ENCODE measurements around the gene TSPAN19.
"Not testable (repeated sequence)": the region's sequence is repeated elsewhere in the genome, so short reads cannot be mapped to it uniquely, and the experiment has no call there.

TSPAN19 gene

DNA sequence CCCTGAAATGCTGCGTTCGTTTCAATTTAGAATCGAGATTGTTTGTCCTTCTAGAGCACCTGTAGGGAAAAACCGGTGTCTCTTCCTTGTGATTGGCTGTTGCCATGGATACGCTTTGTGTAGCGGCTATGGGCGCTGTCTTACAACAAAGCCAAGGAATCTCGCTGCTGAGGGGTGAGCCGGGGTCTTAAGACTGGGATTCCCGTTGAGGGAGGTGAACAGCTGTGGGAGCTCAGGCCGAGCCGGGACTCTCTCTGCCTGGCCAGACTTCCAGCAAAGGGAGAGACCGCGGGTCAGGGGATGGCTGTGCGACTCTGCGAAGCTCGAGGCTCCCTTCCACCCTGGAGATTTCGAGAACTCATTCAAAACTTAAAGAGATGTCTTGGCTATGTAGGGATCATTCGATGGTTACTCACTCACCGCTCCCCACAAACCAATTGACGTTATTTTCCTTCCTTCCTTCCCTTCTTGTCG lies at the start of gene TSPAN19, which contains the start of gene LRRIQ1:
Gene TSPAN19 (minus strand): TSS at position 44 of the 474 bp plus-strand sequence. CDS start 6,331 bp downstream, outside the sequence.
Gene LRRIQ1 (plus strand): TSS at position 118 of the 474 bp plus-strand sequence. CDS start 1,826 bp downstream, outside the sequence.
- DNase-seq (ENCODE audit: low read depth in 2 of 2, low spot score in 1 of 2) = no peak

DNA sequence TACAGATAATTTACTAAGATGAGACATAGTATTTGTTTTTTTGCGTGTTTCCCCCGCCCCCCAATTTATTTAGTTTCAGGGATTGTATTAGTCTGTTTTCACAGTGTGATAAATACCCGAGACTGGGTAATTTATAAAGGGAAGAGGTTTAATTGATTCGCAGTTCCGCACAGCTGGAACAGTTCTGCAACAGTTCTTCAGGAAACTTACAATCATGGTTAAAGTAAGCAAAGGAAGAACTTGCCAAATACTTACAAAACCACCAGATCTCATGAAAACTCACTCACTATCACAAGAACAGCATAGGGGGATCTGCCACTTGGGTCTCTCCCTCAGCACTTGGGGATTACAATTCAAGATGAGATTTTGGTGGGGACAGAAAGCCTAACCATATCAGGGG lies 49.0 kb upstream of the TSPAN19 start:
- no peak for DNase-seq (ENCODE audit: low read depth in 2 of 2, low spot score in 1 of 2)

DNA sequence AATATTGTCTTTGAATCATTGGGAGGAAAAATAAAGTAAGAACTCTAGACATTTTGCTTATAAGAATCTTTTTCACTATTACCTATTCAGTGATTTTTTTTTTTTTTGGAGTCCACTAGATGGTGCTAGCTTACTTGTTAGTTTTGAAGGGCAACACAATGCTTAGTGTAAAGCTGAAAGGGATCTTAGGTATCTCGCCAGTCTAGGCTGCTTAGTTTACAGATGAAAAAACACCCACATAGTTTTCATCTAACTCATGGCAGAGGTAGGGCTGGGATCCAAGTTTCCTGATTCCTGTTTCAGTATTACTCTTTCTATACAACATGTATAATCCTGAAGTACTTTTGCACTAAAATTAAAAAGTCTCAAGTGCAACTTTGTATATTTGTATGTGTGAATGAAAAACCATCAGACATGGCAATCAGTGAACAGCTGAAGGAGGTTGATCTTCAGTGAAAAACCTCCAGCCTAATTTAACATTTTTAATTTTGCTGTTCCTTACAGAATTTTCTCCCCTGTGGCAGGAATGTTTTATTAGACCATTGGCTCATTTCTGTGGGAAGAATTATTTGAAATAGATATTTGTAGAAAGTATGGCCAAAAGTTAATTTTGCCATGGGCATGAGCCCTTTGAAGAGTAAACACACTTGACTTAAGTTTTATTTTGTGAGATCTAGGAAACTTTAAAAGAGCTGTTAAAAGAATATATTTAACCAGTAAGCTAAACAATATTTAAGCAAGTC lies 40.8 kb upstream of the TSPAN19 start:
- DNase-seq (ENCODE audit: low read depth in 2 of 2, low spot score in 1 of 2) = no peak

DNA sequence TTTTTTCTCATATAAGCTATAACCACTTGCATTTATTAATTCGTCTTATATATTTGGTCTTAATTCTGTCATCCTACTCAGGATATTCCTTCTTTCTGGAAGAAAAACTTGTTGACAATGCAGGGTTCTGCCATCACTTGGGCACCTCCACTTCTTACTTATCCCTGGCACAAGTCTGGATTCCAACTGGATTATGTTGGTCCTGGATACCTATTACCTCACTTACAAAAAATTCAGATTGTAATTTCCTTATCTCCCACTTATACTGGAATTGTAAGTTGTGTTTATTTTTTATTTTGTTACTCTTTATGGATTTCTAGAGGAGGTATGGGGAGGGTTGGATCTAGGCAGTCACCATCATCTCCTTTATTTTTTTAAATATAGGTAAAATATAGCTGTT lies 36.7 kb upstream of the TSPAN19 start:
- DNase-seq (ENCODE audit: low read depth in 2 of 2, low spot score in 1 of 2) = no peak

DNA sequence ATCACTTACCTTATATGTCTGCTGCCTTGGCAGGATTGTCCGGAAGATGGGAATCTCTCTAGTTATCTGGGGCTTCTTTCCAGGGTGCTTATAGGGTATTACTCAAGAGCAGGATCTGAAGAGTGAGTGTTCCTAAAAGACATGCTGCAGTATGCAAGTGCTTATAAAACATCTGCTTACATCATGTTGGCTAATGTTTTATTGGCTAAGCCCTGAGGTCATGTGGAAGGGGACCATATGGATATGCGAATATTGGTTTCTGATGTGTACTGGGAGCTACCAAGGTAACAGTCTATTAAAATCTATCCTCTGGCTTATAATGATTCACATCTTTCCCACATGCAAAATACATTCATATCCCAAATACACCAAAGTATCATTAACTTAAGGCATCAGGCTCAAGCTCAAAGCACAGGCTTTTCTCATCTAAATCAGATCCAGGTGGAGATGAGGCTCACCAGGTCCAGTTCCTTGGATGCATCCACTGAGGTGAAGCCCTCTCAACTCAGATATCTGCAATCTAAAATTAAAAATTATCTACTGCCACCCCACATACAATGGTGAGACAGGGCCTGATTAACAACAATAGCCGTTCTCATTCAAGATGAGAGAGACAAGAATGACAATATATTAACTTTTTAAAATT lies 29.9 kb upstream of the TSPAN19 start:
- DNase-seq (ENCODE audit: low read depth in 2 of 2, low spot score in 1 of 2) = no peak

DNA sequence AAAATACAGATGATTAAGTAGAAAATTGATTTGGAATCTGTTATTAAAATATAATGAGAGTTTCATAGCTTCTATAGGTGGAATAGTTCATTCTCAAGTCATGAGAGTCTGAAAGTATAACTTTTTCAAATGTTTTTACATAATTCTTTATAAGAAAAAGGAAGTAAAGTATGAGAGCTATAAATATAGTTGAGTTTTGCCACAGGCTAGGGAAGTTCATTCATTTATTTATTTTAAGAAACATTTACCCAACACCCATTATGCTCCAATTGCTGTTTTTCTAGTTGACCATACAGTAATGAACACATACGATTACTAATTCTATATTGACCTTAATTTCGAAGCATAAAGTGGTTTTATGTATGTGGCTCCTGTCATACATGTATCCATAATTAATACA lies 24.8 kb upstream of the TSPAN19 start:
- DNase-seq (ENCODE audit: low read depth in 2 of 2, low spot score in 1 of 2) = no peak

DNA sequence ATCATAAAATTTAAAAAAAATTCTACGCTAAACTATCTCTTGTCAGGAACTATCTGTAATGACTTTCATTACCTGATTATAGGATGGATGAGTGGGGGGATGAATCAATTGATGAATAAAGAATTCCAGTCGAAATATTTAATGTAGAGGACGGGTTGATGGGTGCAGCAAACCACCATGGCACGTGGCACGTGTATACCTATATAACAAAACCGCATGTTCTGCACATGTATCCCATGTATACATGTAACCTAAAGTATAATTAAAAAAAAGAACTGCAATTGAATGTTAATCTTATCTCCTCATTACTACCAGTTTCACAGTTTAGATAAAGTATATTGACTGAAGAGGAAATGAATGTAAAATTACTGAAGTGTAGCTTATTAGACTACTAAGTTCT lies 23.5 kb upstream of the TSPAN19 start:
- DNase-seq (ENCODE audit: low read depth in 2 of 2, low spot score in 1 of 2) = no peak

DNA sequence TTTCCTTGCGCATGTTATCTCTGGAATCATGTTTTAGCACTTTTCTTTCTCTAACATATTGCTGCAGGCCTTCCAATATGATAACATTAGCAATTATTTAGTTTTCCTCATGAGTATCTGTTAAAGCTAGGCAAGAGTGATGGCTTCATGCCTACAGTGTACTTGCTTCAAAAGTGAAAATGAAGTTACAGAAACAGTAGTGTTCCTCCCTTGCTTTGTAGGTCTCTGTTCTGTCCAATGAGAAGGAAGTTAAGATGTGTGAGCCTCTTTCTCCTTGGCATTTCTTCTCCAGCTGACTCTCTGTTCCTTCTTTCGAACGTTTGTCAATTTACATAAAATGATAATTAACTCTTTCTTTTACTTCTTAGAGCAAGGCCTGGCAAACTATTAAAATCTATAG lies 22.3 kb upstream of the TSPAN19 start:
- DNase-seq (ENCODE audit: low read depth in 2 of 2, low spot score in 1 of 2) = no peak

DNA sequence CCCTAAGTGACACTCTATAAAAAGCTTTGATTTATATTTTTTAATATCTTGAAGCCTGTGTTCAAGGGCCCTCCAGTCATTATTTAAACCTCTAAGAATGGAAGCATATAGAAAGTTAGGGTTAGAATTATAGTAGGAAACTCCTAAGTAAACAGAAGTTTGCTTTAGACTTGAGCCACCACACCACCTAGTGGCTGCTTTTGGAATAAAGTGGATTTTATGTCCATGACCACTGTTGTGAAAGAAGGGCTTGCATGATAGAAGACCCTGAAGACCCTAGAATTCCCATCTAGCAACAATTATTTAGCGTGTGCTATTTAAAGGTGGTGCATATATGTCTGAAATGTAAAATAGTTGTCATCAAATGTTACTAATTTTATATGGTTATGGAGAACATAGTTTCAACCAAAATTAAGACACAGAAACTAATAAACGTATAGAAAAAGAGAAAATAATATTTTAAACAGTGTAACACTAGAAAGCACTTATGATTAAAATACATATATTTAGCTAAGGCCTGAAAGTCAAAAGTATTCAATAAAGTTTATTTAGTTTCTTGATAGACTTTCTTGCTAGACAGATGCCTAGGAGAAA lies 21.4 kb upstream of the TSPAN19 start:
- no peak for DNase-seq (ENCODE audit: low read depth in 2 of 2, low spot score in 1 of 2)

DNA sequence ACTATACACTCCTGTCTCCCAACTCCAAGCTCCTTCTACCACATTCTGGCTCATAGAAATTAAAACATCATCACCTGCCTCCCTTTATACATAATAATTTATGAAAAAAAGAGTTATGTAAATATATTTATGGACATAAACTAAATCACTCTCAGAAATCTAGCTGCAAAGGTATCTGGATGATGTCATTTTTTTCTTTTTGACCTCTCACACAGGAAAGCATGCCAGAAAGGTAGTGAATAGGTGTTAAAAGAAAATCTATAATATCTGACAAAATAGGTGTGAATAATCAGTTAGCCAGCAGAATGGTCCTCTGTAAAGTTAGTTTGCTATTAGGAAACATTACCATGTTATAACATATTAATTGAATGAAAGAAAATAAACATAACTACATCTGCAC lies 7.8 kb upstream of the TSPAN19 start:
- no peak for DNase-seq (ENCODE audit: low read depth in 2 of 2, low spot score in 1 of 2)

DNA sequence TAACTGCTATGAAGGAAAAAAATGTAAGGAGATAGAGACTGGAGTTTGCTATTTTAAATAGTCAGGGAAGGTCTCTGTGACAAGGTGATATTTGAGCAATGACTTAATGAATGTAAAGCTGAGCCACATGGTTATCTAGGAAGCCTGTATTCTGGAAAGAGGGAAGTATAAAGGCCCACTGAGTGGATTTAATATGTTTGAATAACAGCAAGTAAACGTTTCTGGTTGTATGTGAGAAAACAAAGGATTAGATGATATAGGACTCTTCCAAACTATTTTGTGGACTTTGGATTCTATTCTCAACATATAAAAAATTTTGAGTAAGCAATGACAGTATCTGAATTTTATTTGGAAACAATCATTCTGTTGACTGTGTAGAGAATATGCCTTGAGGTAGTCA lies 5.3 kb upstream of the TSPAN19 start:
- DNase-seq (ENCODE audit: low read depth in 2 of 2, low spot score in 1 of 2) = no peak

DNA sequence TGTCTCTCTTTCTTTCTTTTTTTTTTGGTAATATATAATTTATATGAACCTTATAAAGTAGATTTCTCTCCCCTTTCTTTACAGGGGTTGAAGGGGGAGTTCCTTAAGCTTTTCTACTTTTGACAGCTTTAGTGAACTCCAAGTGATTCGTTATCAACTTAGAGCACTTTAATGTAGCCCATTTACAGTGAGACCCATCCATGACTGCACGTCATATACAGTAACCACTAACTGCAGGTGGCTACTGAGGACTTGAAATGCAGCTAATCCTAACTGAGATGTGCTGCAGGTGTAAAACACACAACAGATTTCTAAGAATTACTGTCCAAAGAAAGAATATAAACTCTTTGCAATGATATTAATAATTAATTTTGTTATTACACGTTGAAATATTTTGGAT lies 656 bp upstream of the TSPAN19 start:
- DNase-seq (ENCODE audit: low read depth in 2 of 2, low spot score in 1 of 2) = no peak

DNA sequence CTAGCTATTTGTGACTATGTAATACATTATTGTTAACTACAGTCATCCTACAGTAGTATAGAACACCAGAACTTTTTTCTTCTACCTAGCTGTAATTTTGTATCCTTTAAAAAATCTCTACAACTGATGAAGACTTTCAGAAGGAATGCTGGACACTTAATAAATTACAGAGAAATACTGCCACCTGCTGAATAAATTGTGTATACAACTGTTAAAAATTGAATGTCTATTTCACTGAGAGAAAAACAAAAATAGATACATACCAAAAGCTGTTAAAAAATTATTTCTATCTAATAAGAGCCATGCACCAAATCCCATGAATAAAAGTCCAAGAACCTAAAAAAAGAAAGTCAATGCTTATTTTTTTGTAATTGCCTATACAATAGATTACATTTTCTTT lies 6.6 kb downstream of the TSPAN19 start:
- no peak for DNase-seq (ENCODE audit: low read depth in 2 of 2, low spot score in 1 of 2)

DNA sequence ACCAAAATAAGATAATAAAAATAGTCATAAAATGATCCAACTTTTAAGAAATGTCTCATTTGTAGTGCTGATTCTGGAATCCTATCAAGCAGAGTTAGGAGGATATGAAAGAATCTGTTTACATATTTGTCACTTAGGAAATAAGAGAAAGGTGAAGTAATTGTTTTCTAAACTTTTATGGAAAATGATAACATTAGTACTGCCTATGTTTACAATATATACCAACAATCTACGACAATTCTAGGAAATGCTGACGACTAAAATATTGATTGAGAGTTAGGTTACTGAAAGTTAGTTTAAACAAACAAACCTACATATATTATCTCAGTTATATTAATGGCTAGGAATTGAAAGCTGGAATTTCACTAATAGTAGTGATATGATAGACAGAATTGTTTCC lies 18.0 kb downstream of the TSPAN19 start:
- DNase-seq (ENCODE audit: low read depth in 2 of 2, low spot score in 1 of 2) = no peak

DNA sequence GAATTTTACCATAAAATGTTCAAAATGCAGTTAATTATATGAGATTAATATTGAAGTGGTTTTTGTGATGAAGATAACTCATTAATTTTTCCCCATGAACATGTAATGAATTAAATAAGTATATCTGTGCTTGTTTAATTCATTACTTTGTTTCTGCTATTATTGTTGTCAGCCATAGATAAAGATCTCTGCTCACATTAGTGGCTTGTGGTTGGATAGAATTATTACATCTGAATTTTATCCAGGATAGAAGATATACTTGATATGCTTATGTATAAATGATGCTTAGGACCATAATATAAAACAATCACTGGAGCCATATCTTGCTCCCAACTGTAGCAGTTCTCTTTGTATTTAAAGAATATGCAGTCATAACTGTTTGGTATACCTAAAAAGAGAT lies 18.5 kb downstream of the TSPAN19 start:
- DNase-seq (ENCODE audit: low read depth in 2 of 2, low spot score in 1 of 2) = no peak

DNA sequence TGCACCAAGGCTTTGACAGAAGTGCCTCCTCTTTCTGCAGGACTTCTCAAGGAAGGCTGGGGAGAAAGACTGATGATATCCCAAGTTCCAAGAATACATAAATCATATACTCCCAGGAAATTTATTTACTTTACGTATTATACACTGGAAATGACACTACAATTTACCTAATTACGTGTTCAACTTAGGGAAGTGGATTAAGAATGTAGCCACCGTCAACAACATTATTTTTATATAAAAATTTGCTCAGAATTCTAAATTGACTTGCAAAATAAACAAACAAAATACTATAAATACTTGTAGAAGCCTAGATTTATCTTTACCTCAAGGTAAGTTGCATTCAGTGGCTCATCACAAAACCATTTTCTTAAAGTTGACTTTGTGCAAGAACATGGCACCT lies 18.9 kb downstream of the TSPAN19 start:
- no peak for DNase-seq (ENCODE audit: low read depth in 2 of 2, low spot score in 1 of 2)

DNA sequence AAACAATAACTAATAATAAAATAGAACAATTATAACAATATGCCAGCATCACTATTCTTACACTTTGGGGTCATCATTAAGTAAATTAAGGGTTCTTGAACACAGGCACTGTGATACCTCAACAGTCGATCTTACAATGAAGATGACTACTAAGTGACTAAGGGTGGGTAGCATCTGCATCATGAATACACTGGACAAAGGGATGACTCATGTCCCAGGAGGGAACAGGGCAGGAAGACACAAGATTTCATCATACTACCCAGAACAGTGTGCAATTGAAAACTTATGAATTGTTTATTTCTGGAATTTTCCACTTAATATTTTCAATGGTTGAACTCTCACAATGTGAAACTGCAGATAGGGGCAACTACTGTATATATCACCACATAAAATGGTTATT lies 19.7 kb downstream of the TSPAN19 start:
- DNase-seq (ENCODE audit: low read depth in 2 of 2, low spot score in 1 of 2) = no peak

DNA sequence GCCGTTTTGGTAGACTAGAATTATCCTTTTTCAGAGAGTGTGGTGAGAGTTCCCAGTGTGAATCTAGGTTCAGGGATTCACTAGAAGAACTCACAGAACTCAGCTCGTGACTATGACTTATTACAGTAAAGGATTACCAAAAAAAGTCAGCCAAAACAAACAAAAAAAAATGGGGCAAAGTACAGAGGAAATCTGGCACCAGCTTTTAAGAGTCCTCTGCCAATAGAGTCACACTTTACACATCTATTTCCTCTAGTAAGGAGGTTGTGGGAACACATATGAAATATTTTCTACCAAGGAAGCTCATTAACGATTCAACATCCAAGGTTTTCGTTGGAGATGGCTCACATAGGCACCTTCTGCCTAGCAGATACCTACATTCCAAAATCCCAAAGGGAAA lies 28.2 kb downstream of the TSPAN19 start:
- no peak for DNase-seq (ENCODE audit: low read depth in 2 of 2, low spot score in 1 of 2)

DNA sequence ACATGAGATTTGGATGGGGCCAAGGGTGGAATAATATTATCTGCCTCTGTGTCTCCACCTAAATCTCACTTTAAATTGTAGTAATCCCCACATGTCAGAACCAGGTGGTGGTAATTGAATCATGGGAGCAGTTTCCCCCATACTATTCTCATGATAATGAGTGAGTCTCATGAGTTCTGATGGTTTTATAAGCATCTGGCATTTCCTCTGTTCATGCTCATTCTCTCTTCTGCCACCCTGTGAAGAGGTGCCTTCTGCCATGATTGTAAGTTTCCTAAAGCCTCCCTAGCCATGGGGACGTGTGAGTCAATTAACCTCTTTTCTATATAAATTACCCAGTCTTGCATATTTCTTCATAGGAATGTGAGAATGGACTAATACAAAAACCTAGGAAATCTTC lies 29.9 kb downstream of the TSPAN19 start:
- DNase-seq (ENCODE audit: low read depth in 2 of 2, low spot score in 1 of 2) = no peak

DNA sequence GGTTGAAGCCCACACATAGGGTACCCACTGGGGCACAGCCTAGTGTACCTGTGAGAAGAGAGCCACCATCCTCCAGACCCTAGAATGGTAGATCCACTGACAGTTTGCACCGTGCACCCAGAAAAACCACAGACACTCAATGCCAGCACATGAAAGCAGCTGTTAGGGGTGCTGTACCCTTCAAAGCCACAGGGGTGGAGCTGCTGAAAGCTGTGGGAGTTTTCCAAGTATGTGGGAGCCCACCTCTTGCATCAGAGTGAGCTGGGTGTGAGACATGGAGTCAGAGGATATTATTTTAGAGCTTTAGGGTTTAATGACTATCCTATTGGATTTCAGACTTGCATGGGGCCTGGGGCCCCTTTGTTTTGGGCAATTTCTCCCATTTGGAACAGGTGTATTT lies 30.5 kb downstream of the TSPAN19 start:
- DNase-seq (ENCODE audit: low read depth in 2 of 2, low spot score in 1 of 2) = no peak

DNA sequence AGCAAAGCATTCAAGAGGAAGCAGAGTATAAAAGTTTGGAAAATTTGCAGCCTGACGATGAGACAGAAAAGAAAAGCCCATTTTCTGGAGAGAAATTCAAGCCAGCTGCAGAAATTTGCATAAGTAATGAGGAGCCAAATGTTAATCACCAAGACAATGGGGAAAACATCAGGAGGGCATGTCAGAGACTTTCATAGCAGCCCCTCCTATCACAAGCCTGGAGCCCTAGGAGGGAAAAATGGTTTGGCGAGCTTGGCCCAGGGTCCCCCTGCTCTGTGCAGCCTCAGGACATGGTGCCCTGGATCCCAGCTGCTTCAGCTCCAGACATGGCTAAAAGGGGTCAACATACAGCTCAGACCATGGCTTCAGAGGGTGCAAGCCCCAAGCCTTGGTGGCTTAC lies 31.0 kb downstream of the TSPAN19 start:
- DNase-seq (ENCODE audit: low read depth in 2 of 2, low spot score in 1 of 2) = not testable (repeated sequence)

DNA sequence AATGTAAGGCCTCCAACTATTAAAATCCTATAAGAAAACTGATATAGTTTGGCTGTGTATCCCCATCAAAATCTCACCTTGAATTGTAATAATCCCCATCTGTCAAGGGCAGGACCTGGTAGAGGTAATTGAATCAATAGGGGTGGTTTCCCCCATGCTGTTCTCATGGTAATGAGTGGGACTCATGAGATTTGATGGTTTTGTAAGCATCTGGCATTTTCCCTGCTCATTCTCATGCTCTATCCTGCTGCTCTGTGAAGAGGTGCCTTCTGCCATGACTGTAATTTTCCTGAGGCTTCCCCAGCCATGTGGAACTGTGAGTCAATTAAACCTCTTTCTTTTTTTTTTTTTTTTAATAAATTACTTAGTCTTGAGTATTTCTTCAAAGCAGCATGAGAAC lies 31.9 kb downstream of the TSPAN19 start:
- no peak for DNase-seq (ENCODE audit: low read depth in 2 of 2, low spot score in 1 of 2)

Data from stimulated activated CD8-positive, alpha-beta memory T cell treated with anti-CD3 and anti-CD28 coated beads, Interleukin-4, amount 100 ng/mL, for 1 hour (primary cell).